HCT116 (cell line): ENCODE data around the gene IL19. TPM values are rescaled to one million over a fixed set of nuclear protein-coding genes. Genes with fewer than 3 reads are reported as not detected.

ENCODE experiments used
- ATAC-seq: fragments of 200-7000 bp; cut with Tn5 transposase; 2 replicates; pipeline ENCODE4 v1.9.1; 2020; ENCODE audit warnings: mild to moderate bottlenecking, moderate library complexity
- BruUV-seq: library from RNA; stranded (reverse); fragments of 400-500 nt; replicated peaks from 2 replicates; lab custom pipeline; 2021; lab: Mats Ljungman, UMichigan
- CTCF ChIA-PET: fragments of 300-600 bp; sonication (Branson Sonifier 250); formaldehyde crosslinking; loops from one replicate; lab custom pipeline; 2021; ENCODE audit warnings: antibody characterized with exemption; lab: Charles Lee
- POLR2A ChIA-PET: fragments of 300-600, 350-600 bp; sonication (Branson Sonifier 250); formaldehyde crosslinking; loops from one replicate; lab custom pipeline; 2021; ENCODE audit warnings: antibody characterized with exemption; lab: Charles Lee
- RAD21 ChIA-PET, 2 experiments: fragments of 300-600 bp; sonication (Branson Sonifier 250); formaldehyde crosslinking; loops; one replicate each; lab custom pipeline; 2023; ENCODE audit warnings: low total read pairs in 2 of 2; ENCODE audit not compliant: uncharacterized antibody in 2 of 2, unreplicated experiment in 2 of 2, low non-redundant PET in 1 of 2; lab: Charles Lee
- DNase-seq: peaks from one replicate; pipeline ENCODE4 v3.0.0-alpha.2; 2010; ENCODE audit warnings: low read depth, low spot score
- H2AFZ ChIP-seq: fragments of 200-600 bp; shearing (Covaris generic), sonication (generic); 2 replicates; pipeline ENCODE4 v1.6.1; 2017; ENCODE audit warnings: low read depth, mixed run types, mixed read lengths, antibody characterized with exemption, low read length; ENCODE audit not compliant: poor library complexity, severe bottlenecking
- H3K27ac ChIP-seq: 2 replicates; pipeline ENCODE4 v1.5.1; 2012; ENCODE audit warnings: low read depth, low read length
- H3K27me3 ChIP-seq: fragments of 200-600 bp; sonication (generic); 2 replicates; pipeline ENCODE4 v1.6.1; 2016; ENCODE audit warnings: mixed run types, low read length, mixed read lengths; ENCODE audit not compliant: insufficient read depth
- H3K36me3 ChIP-seq, 2 experiments: fragments of 200-500 bp in 1 of 2; fragments of 200-600 bp in 1 of 2; sonication (Bioruptor generic) in 1 of 2; sonication (generic) in 1 of 2; 2 replicates each; pipeline versions ENCODE4 v1.5.1 to v1.6.1; 2014 to 2016; ENCODE audit warnings: low read length in 2 of 2, inconsistent platforms in 1 of 2, mixed read lengths in 1 of 2, mixed run types in 1 of 2; ENCODE audit not compliant: insufficient read depth in 2 of 2, control insufficient read depth in 1 of 2
- H3K4me1 ChIP-seq, 2 experiments: fragments of 200-600 bp in 1 of 2; sonication (generic) in 1 of 2; 2 replicates each; pipeline versions ENCODE4 v1.5.1 to v1.6.1; 2012 to 2017; ENCODE audit warnings: low read length in 2 of 2, inconsistent platforms in 1 of 2, mild to moderate bottlenecking in 1 of 2, mixed read lengths in 1 of 2, mixed run types in 1 of 2, moderate library complexity in 1 of 2; ENCODE audit not compliant: insufficient read depth in 2 of 2, control insufficient read depth in 1 of 2
- H3K4me2 ChIP-seq: fragments of 200-600 bp; sonication (generic); 2 replicates; pipeline ENCODE4 v1.6.1; 2017; ENCODE audit warnings: mixed run types, low read length, mixed read lengths
- H3K4me3 ChIP-seq, 2 experiments: fragments of 200-600 bp in 1 of 2; sonication (generic) in 1 of 2; replicated peaks in 1 of 2; 2 replicates each; pipeline ENCODE4 v1.5.1; 2011 to 2016; ENCODE audit warnings: low read length in 2 of 2, control low read depth in 1 of 2, low read depth in 1 of 2, mild to moderate bottlenecking in 1 of 2, mixed read lengths in 1 of 2, mixed run types in 1 of 2
- H3K79me2 ChIP-seq: fragments of 200-600 bp; sonication (generic); 2 replicates; pipeline ENCODE4 v1.6.1; 2017; ENCODE audit warnings: mild to moderate bottlenecking, mixed run types, low read length, moderate library complexity, mixed read lengths; ENCODE audit not compliant: insufficient read depth
- H3K9ac ChIP-seq: fragments of 200-600 bp; sonication (generic); 2 replicates; pipeline ENCODE4 v1.6.1; 2016; ENCODE audit warnings: low read length, mixed read lengths
- H3K9me2 ChIP-seq: fragments of 200-600 bp; sonication (generic), shearing (Covaris generic); 2 replicates; pipeline ENCODE4 v1.6.1; 2017; ENCODE audit warnings: mixed run types, mild to moderate bottlenecking, moderate library complexity; ENCODE audit not compliant: insufficient read depth
- H3K9me3 ChIP-seq, 2 experiments: fragments of 200-500 bp in 1 of 2; fragments of 200-600 bp in 1 of 2; sonication (Bioruptor generic) in 1 of 2; sonication (generic) in 1 of 2; 2 replicates each; pipeline ENCODE4 v1.6.1; 2014 to 2017; ENCODE audit warnings: low read length in 2 of 2, mixed read lengths in 2 of 2, inconsistent platforms in 1 of 2, low read depth in 1 of 2, mild to moderate bottlenecking in 1 of 2, mixed run types in 1 of 2, moderate library complexity in 1 of 2; ENCODE audit not compliant: control insufficient read depth in 1 of 2, insufficient read depth in 1 of 2
- H4K20me1 ChIP-seq: fragments of 200-600 bp; sonication (generic), shearing (Covaris generic); 2 replicates; pipeline ENCODE4 v1.6.1; 2017; ENCODE audit warnings: mixed run types, mild to moderate bottlenecking, moderate library complexity; ENCODE audit not compliant: insufficient read depth
- CEBPB ChIP-seq: IDR thresholded peaks from 2 replicates; pipeline ENCODE4 v1.6.1; 2012; ENCODE audit warnings: low read depth
- CTCF ChIP-seq, 3 experiments: fragments of 200-600 bp in 1 of 3; sonication (generic) in 1 of 3; IDR thresholded peaks in 2 of 3; conservative IDR thresholded peaks in 1 of 3; 2 replicates each; pipeline ENCODE4 v1.5.1; 2012 to 2017; ENCODE audit warnings: low read depth in 2 of 3, low read length in 2 of 3, antibody characterized with exemption in 1 of 3, borderline replicate concordance in 1 of 3, control low read depth in 1 of 3, mild to moderate bottlenecking in 1 of 3, mixed read lengths in 1 of 3, mixed run types in 1 of 3, moderate library complexity in 1 of 3; ENCODE audit not compliant: insufficient read depth in 1 of 3
- EGR1 ChIP-seq: IDR thresholded peaks from 2 replicates; pipeline ENCODE4 v1.6.1; 2012; ENCODE audit warnings: low read depth
- ELF1 ChIP-seq: IDR thresholded peaks from 2 replicates; pipeline ENCODE4 v1.6.1; 2012; ENCODE audit warnings: low read depth, borderline replicate concordance
- EZH2 ChIP-seq: fragments of 200-600 bp; sonication (generic); IDR thresholded peaks from 2 replicates; pipeline ENCODE4 v1.6.1; 2017; ENCODE audit warnings: antibody characterized with exemption, mixed run types
- FOSL1 ChIP-seq: IDR thresholded peaks from 2 replicates; pipeline ENCODE4 v1.6.1; 2012; ENCODE audit warnings: low read depth
- JUND ChIP-seq: IDR thresholded peaks from 2 replicates; pipeline ENCODE4 v1.6.1; 2012
- MAX ChIP-seq: IDR thresholded peaks from 2 replicates; pipeline ENCODE4 v1.6.1; 2012
- POLR2AphosphoS5 ChIP-seq: IDR thresholded peaks from 2 replicates; pipeline ENCODE4 v1.6.1; 2011; ENCODE audit warnings: mild to moderate bottlenecking, low read depth, low read length, moderate library complexity
- RAD21 ChIP-seq: IDR thresholded peaks from 2 replicates; pipeline ENCODE4 v1.6.1; 2012; ENCODE audit warnings: low read depth, mild to moderate bottlenecking
- SP1 ChIP-seq: IDR thresholded peaks from 2 replicates; pipeline ENCODE4 v1.6.1; 2012; ENCODE audit warnings: low read depth
- SRF ChIP-seq: IDR thresholded peaks from 2 replicates; pipeline ENCODE4 v1.6.1; 2012; ENCODE audit warnings: low read depth
- TCF7L2 ChIP-seq: IDR thresholded peaks from 2 replicates; pipeline ENCODE4 v1.7.0; 2011; ENCODE audit warnings: borderline replicate concordance, inconsistent platforms; ENCODE audit not compliant: insufficient read depth, insufficient read length; ENCODE audit errors: extremely low read depth
- YY1 ChIP-seq: IDR thresholded peaks from 2 replicates; pipeline ENCODE4 v1.6.1; 2011; ENCODE audit warnings: low read length, low read depth, moderate library complexity, mild to moderate bottlenecking; ENCODE audit not compliant: insufficient replicate concordance; ENCODE audit errors: extremely low read depth
- ZFX ChIP-seq: fragments of 450-650 bp; IDR thresholded peaks from 2 replicates; pipeline ENCODE4 v1.6.1; 2017
- intact Hi-C: fragments of 100-400 bp; cut with micrococcal nuclease; formaldehyde crosslinking; loops from 2 replicates; pipeline ENCODE4 v1.10.0; 2022
- total RNA-seq: library from RNA; stranded (reverse); gene quantifications from one replicate; pipeline ENCODE4 v1.2.1, GENCODE V29; 2021; ENCODE audit not compliant: unreplicated experiment
- TF ChIP-seq, protein P1 (sequence below): IDR thresholded peaks from 2 replicates; pipeline ENCODE4 v1.6.1; 2012; ENCODE audit warnings: low read depth
- TF ChIP-seq, protein P2 (sequence below): IDR thresholded peaks from 2 replicates; pipeline ENCODE4 v1.6.1; 2011; ENCODE audit warnings: mild to moderate bottlenecking, low read length, moderate library complexity; ENCODE audit not compliant: insufficient replicate concordance; ENCODE audit errors: extremely low read depth

The IL19 gene
- total RNA-seq, 1 experiment from 2014 or later: not detected

DNA sequence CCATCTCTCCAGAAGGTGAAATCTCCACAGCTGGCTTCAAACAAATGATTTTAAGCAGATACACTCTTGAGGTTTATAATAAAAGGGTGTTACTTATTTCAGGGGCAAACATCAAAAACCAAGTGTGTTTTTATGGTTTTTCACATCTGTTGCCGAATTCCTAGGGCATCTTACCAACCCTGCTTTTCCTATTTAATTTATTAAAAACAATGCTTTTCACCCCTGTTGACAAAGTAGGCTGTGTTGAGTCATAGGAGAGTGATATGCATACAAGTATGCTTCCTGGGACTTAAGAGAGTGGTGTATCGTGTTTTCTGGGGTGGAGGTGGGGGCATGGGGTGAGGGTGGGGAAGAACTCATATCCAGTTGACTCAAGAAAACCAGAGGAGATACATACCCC, 65.5 kb downstream of the IL19 start:
- Histone ChIP-seq H3K36me3 (no peaks in the 10 kb centered on the region), H3K9me2 (no peaks in the 10 kb centered on the region), H3K9me3 (no peaks in the 10 kb centered on the region), H3K79me2 (no peaks in the 10 kb centered on the region), H2AFZ (no peak overlapping the region), H3K27ac (no peak overlapping the region), H3K4me2 (no peak overlapping the region), H3K27me3 (peaks cover 52% of the 10 kb centered on the region), H3K4me3 (no peak overlapping the region), H4K20me1 (no peaks in the 10 kb centered on the region), H3K9ac (no peak overlapping the region), H3K4me1 (no peaks in the 10 kb centered on the region)
- POLR2A ChIA-PET: no interaction called here
- intact Hi-C loops: no loop called here
- ATAC-seq (no peak), DNase-seq (no peak)
- RAD21 ChIA-PET: no interaction called here
- BruUV-seq: no TSS peak
- CTCF ChIA-PET: no interaction called here
- TF ChIP-seq YY1 (no peak), POLR2AphosphoS5 (no peak), EZH2 (no peak), JUND (no peak), RAD21 (no peak), SRF (no peak), TCF7L2 (no peak), ELF1 (no peak), CTCF (IDR thresholded peaks at IDR 0.05 in 2 of 3, conservative IDR thresholded peaks at IDR 0.05 in 1 of 3; ENCODE audit: borderline replicate concordance in 1 of 3, insufficient read depth in 1 of 3, low read depth in 2 of 3, low read length in 2 of 3) (no peak), FOSL1 (no peak), EGR1 (no peak), SP1 (no peak), ZFX (no peak), MAX (no peak), CEBPB (no peak)
- TF ChIP-seq, protein P1, sequence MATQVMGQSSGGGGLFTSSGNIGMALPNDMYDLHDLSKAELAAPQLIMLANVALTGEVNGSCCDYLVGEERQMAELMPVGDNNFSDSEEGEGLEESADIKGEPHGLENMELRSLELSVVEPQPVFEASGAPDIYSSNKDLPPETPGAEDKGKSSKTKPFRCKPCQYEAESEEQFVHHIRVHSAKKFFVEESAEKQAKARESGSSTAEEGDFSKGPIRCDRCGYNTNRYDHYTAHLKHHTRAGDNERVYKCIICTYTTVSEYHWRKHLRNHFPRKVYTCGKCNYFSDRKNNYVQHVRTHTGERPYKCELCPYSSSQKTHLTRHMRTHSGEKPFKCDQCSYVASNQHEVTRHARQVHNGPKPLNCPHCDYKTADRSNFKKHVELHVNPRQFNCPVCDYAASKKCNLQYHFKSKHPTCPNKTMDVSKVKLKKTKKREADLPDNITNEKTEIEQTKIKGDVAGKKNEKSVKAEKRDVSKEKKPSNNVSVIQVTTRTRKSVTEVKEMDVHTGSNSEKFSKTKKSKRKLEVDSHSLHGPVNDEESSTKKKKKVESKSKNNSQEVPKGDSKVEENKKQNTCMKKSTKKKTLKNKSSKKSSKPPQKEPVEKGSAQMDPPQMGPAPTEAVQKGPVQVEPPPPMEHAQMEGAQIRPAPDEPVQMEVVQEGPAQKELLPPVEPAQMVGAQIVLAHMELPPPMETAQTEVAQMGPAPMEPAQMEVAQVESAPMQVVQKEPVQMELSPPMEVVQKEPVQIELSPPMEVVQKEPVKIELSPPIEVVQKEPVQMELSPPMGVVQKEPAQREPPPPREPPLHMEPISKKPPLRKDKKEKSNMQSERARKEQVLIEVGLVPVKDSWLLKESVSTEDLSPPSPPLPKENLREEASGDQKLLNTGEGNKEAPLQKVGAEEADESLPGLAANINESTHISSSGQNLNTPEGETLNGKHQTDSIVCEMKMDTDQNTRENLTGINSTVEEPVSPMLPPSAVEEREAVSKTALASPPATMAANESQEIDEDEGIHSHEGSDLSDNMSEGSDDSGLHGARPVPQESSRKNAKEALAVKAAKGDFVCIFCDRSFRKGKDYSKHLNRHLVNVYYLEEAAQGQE: no peak
- TF ChIP-seq, protein P2, sequence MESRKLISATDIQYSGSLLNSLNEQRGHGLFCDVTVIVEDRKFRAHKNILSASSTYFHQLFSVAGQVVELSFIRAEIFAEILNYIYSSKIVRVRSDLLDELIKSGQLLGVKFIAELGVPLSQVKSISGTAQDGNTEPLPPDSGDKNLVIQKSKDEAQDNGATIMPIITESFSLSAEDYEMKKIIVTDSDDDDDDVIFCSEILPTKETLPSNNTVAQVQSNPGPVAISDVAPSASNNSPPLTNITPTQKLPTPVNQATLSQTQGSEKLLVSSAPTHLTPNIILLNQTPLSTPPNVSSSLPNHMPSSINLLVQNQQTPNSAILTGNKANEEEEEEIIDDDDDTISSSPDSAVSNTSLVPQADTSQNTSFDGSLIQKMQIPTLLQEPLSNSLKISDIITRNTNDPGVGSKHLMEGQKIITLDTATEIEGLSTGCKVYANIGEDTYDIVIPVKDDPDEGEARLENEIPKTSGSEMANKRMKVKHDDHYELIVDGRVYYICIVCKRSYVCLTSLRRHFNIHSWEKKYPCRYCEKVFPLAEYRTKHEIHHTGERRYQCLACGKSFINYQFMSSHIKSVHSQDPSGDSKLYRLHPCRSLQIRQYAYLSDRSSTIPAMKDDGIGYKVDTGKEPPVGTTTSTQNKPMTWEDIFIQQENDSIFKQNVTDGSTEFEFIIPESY: no peak
